NCI-H1694 treated with DMSO at 0.1 percent for 48 hours (cell line): ENCODE measurements around the gene WHRN.

Experiments
- DNase-seq: peaks from one replicate; lab custom pipeline; 2025; lab: John Stamatoyannopoulos, UW

Gene WHRN

DNA sequence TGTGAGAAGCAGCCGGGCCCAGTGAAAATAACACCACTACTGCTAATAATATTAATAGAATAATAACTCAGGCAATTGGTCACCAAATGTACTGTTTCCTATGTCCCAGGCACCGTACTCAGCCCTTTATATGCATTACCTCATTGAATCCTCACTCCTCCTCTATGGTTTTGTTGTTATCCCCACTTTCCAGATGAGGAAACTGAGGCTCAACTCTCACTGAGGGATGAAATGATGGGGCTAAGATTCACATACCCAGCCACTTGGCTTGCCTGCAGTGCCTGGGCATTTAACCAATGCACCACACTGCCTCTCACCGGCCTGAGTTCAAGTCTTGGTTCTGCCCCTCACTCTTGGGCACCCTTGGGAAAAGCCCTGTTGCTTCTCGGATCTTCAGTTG, 34.1 kb downstream of the WHRN start:
- DNase-seq, result no peak

DNA sequence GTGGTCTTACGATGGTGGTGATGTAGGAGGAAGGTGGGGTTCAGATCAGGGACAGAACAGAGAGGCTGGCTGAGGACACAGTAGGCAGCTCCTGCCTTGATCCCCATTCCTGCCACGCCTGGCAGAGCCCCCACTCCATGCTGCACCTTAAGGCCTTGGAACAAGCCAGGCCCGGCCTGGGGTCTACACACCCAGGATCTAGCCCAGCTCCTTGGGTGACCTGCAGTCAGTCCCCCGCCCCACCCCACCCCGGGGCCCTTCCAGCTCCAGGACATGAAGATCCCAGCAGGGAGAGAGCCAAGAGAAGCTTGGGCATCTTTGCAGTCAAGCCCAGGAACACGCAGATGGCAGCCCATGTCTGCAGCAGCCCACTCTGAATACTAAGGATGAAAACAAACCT, 34.7 kb downstream of the WHRN start:
- no peak for DNase-seq

DNA sequence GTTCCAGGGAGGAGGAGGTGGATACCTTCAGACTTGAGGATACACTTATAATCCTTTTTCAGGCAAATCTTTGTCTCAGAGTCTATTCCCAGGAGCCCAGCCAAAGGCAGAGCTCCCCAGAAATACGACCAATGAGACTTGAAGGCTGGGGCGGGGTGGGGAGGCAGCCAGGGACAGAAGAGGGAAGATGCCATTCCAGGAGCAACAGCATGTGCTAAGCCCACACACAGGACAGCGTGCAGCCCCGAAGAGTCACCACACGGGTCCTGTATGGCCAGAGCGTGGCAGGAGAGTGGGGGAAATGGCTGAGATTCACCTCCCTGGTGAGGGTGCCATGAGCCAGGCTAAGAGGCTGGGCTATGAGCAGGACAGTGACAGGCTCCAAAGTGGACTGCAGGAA, 35.2 kb downstream of the WHRN start:
- DNase-seq, result no peak

DNA sequence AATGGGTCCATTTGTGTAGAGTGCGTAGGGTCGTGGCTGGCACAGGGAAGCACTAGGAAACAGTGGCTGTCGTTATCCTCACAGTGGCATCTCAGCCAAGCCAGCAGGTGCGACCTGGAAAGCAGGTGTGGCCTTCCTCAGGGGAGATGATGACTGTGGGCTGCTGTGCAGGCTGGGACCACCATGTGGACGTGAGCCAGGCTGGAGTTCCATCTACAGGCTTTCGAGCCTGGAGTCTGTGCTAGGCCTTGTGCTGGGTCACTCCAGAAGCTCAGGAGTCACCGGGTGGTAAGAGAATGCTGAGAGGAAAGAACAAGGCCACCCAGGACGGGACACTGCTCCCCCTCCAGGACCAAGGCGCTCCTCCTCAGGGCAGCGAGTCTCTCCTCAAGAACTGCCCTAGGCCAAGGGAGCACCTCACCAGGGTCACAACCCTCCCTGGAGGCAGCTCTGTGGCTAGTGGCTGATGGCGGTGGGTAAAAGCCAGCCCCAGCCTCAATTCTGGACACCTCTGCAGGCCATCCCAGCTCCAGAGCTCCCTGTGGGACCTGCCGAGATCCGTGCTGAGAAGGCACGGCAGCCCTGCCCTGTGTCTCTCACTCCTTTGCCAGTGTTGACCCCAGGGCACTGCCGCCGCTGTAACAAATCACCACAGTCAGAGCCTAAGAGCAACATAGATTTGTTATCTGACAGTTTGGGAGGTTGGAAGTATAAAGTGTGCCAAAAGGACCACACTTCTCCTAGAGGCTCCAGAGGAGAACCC, 36.0 kb downstream of the WHRN start:
- DNase-seq, result no peak

DNA sequence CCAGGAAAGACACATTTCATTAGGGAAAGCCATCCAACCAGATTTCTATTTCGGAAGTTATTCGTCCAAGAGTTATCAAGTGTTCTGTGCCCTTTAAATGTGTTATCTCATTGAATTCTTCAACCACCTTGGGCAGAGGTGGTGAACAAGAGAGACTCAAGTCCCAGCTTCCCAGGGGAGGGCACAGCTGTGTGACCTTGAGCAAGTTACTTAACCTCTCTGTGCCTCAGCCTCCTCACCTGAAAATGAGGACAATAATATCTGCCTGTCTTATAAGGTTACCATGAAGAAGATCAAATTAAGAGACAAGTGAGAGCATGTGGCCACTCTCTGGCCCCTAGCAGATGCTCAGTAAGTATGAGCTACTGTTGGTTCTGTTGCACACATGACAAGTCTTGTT, 37.4 kb downstream of the WHRN start:
- DNase-seq, result no peak

DNA sequence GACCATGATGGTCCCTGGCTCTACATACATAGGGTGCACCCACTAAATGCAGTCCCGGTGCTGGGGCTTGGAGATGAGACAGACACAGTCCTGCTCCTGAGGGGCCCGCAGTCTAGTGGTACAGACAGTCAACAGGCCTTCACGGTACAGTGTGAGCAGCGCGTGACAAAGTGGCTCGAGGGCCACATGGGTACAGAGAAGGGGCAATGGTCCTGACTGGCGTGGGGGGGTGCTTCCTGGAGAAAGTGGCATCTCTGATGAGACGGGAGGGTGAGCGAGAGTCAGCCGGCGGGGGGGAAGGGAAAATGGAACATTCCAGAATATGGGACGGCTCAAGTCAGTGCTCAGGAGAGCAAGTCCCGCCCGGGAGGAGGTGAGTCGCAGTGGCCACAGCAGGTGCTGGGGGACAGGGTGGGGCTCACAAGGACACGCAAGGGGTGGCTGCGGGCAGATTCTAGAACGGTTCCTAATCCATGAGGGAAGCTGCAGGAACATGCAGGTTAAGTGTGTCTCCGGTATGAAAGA, 38.0 kb downstream of the WHRN start:
- no peak for DNase-seq

DNA sequence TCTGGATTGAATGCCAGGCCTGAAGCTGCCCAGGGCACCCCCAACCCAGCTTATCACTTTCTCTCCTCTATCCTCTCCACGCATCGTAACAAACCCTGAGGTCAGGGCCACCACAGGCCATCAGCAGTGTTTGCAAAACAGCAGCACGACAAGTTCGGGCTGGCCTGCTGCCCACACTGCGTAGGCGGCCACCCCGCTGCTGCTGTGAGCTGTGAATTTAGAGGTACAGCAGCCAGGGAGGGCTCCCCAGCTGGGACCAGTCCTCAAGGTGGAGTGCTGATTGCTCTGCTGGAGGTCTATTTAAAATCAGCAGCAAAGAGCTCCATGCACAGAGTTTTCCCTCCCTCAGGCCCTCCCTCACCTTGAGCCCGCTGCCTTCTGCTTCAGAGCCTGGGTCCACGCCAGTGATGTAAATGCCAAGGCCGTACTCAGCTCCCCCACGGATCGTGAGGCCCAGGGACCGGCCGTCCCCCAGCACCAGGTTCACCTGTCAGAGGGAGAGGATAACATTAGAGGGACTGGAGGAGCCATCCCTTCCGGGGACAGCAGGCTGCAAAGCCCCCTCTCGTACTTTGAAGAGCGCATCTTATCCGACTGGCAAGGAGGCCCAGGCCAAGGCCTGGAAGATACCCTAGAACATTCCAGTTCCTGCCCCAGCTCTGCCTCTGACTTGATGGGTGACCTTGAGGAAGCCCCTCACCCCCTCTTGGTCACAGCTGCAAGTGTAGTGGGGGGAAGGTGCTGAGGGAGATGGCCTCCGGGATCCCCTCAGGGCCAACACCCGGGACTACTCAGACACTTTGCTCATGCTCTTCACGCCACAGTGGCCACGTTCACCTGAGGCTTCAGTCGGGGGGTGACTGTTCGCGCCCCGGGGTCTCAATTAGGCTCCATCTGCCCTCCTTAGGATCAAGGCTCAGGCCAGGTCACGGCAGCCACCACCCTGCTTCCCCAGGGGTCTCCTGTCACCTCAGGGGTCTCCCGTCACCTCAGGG, 39.1 kb downstream of the WHRN start:
- no peak for DNase-seq

DNA sequence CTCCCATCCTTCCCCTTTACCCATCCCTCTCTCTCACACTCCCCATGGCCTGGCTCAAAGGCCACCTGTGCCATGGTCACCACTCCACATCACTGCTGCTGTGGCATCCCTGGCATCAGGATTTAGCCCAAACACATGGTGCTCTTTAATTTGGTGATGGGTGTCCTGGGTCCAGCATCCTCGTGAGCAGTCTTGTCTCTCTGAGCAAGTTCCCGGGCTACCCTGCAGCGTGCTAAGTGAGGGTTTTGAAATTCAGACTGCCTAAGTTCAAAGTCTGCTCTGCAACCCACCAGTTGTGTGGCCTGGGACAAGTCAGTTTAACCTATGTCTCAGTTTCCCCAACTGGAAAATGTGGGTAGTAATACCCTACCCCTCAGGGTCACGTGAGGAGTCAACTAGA, 39.9 kb downstream of the WHRN start:
- no peak for DNase-seq

DNA sequence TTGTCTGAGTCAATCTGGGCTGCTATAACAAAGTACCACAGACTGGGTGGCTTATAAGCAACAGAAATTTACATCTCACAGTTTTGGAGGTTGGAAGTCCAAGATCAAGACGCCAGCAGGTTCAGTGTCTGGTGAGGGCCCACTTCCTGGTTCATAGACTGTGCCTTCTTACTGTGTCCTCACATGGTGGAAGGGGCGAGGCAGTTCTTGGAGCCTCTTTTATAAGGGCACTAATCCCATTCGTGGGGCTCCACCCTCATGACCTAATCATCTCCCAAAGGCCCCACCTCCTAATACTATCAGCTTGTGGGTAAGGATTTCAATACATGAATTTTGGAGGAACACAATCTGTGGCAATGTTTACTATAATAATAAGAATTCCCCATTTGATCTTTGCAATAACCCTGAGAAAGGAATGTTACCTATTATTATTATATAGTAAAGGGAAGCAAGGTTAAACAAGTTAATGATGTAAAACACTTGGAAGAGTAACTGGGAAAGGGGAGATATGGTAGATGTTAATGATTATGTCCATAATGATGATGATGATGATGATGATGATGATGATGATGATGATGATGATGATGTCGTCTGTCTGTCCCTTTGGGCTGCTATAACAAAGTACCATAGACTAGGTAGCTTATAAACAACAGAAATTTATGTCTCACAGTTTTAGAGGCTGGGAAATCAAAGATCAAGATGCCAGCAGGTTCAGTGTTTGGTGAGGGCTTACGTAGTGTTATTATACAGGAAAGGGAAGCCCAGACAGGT, 40.8 kb downstream of the WHRN start:
- no peak for DNase-seq

DNA sequence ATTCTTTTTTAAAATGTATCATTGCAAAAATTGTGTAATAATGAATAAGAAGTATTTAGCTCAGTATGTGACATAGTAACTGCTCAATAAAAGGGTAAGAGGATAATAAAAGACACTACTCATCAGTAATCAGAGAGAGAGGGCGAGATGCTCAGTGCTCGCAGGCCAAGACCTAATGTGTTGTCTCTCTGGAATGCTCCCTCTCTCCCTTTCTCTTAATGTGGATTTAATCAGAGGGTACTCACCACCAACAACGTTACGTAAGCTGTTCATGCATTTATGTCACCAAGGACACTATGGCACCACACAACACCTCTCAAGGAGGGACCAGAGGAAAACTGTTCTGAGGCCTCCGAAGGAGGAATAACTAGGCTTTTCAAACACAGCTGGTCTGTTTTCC, 42.5 kb downstream of the WHRN start:
- no peak for DNase-seq

DNA sequence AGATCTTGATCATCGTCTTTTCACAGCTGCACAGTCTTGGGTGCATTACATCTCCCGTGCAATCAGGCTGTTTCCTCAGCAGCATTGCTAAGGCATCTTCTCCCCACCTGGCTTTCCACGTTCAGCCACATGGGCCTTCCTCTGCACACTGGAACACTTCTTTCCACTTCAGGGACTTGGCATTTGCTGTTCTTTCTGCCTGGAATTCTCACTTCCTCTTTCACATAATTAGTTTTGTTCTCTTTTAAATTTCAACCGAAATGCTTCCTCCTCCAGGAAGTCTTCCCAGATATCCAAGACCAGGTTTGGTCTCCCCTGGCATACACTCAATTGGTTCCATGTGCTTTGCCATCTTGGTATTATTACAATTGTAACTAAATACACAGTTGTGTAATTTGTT, 43.8 kb downstream of the WHRN start:
- DNase-seq, result no peak

DNA sequence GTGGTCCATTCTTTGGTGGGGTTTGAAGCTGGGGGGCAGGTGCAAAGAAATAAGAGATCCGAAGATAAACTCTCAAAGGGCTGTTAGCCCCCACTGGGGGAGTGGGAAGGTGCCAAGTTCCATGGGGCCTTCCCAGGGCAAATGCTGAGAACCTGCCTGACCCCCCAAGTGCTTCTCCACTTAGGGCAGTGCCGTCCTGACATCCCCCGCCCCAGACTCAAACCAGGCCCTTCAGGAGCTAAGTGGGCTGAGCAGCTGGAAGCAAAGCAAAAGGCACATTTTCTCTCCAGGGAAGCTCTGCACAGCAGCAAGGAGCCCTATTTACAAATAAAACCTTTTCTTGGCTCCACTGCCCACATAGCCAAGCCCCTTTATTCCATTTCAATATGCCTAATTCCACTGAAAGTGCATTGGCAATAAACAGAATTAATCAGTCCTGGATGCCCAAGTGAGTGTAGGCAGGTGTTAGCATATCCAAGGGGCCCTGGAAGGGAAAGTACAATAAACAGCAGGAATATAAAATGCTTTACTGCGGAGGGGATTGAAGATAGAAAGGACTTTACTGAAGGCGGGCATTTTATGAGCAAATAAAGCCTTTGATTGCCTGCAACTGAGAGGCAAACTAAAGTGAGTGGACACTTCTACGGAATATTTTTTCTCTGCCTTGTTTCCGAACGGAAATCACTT, 44.6 kb downstream of the WHRN start:
- DNase-seq, result no peak

DNA sequence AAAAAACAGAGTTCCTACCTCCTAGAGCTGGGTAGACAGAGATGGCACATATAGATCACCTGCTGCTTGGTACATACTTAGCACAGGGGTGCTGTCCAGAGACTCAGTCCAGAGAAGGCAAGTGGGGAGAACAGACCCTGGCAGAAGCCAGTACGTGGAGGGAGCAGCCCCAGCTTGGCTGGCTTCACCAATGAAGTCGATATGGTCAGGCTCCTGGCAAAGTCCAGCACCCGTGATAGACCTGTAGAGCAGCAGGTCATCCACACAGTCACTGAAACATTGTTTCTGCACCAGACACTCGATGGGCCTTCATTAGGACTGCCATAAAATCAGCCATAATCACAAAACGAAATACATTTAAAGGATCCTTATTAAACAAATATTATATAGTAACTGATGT, 45.8 kb downstream of the WHRN start:
- no peak for DNase-seq

DNA sequence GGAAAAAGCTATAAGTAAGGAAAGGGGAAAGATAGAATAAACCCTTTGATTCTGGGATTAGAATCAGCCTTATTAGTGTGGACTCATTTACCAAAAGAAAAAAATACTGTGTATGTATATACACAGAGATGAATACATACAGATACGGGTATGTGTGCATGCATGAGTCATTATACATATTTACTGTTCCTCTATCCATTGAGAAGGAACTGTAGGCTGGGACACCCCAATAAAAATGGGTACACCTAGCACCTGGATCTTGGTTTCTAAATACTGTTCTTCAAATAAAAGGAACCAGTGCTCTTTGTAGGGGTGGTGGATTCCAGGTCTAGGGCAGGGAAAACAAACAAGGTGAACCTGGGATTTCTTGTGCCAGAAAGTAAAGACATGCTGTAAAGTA, 48.3 kb downstream of the WHRN start:
- no peak for DNase-seq

DNA sequence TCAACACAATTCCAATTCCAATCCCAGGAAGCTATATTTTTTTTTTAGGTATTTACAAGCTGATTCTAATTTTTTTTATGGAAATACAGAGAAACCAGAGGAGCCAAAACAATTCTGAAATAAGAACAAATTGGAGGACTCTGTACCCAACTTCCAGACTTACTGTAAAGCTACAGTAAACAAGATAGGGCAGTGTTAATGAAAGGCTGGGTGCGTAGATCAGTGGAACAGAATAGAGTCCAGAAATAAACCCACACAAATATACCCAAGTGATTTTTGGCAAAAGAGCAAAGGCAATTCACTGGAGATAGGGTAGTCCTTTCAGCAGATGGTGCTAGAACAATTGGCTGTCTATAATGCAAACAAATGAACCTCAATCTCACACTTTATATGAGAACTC, 50.6 kb downstream of the WHRN start:
- no peak for DNase-seq

DNA sequence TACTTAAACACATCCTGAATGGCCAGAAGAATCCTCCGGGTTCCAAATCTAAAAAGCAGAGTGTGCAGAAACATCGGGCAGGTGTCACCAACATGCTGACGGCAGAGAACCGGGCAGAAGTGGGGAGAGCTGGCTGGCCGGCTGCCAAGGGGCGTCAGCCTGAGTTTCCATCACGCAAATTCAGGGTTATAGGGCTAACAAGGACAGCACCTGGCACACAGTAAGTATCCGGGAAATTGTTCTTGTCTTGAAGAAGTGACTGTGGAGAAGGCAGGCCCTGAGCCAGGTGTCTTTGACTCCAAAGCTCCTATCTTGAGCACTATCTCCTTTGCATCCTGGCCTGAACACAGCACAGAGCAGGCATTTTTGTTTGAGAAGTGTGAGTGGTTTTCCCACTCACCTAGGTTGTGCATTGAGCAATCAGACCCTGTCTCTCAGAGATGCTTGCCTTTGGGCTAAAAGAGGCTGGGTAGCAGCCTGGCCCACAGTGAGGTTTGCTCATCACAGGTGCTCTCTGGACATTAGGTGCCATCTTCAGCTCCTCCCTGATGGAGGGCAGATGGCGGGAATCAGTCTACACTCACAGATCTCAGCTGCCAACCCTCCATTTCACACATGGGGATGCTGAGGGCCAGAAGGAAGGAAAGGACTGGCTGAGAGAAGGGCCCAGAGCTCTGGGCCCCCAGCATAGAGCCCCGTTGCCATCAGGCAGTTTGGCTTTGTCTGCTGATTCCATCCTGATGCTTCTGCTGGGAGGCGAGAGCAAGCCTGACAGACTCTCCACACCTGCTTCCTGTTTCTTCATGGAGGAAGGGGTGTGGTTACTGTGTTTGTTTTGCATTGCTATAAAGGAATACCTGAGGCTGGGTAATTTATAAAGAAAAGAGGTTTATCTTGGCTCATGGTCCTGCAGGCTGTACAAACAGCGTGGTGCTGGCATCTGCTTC, 52.8 kb downstream of the WHRN start:
- no peak for DNase-seq

DNA sequence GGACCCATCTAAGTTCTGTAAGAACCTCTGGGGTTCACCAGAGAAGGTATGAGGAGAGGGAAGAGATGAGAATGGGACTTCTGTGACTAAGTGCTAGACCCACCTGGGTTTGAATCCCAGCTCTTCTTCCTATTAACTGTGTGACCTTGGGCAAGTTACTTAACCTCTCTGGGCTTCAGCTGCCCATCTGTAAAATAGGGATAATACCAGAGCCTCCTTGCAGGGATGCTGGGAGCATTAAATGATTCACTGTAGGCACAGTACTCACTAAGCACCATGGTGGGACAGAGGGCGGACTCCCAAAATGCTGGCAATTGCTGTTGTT, 53.6 kb downstream of the WHRN start:
- no peak for DNase-seq

DNA sequence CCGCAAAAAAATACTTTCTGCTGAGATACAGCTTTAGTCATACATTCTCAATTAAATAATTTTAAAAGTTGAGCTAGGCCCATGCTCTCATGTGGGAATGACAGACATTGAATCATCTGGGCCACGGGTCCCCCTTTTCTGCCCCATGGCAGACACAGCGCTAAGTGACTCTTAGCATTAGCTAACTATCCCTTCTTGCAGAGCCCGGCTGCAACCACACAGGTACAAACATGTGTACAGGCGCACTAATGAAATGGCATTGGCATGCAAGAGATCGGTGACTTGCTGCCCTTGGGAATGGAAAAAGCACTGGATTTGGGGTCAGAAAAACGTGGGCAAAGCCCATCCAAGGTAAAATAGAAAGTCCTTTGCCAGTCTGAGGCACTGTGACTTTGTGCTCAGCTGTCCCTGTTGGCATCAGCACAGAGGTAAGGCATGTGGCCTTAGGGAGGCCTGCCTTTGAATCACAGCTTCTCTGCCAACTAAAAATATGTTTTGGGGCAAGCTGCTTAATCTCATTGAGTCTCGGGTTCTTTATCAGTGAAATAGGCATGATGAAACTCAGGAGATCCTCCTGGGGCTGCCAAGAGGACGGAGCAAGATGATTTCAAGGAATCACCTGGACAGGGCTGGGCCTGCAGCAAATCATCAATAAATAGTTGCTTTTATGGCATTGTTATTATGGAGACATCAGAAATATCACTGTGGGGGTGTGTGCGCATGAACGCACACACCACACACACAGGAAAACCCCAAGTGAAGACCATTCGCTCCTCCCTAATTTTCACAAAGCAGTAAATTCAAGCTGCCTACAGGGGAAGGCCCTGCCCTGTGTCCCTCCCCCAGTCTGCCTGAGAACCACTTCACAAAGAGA, 54.2 kb downstream of the WHRN start:
- DNase-seq, result no peak

DNA sequence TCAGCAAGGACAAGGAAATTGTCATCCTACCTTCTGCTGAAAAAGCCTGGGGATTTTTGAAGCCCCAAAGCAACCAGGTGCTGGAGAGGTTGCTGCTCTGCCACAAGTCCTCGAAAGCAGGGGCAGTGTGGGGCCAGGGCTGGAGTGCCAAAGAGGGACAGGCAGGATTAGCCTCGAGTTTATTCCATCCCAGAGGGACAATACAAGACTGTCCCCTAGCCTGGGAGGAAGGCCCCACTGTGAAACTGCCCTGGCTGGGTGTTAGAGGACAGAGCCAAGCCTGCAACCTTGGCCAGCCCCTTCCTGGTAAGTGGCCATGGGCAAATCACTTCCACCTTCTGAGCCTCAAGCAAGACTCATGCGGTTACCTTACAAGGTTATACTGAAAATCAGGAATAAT, 55.1 kb downstream of the WHRN start:
- no peak for DNase-seq

DNA sequence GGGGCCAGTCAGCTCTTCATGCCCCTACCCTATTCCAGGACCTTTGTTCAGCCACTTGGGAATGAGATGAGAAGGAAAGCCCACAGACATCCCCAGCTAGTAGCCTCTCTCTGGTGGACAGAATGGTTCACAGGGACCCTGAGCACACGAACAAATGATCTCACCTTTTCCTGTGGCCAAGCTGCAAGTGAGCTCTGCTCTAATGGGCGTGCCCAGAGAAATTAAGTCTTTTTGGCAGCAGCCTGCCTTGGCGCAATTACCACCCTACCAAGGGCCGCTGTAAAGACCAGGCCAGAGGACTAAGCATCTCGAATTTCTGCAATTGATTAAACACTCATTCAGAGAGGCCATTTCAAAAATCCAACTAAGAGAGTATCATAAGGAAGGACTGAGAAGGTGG, 56.0 kb downstream of the WHRN start:
- no peak for DNase-seq
